IMR-90 (cell line): ENCODE results near the gene MRPS34. TPM values are rescaled to one million over a fixed set of nuclear protein-coding genes. Genes with fewer than 3 reads are reported as not detected.

ENCODE experiments used
- ATAC-seq: fragments of 200-7000 bp; cut with Tn5 transposase; 2 replicates; pipeline ENCODE4 v1.9.1; 2020; ENCODE audit warnings: low read depth, mild to moderate bottlenecking, moderate library complexity
- BruUV-seq: library from RNA; stranded (reverse); fragments of 400-500 nt; replicated peaks from 2 replicates; lab custom pipeline; 2021; lab: Mats Ljungman, UMichigan
- CTCF ChIA-PET: fragments of 300-600 bp; formaldehyde crosslinking; extraction: SDS; loops from one replicate; lab custom pipeline; 2021; ENCODE audit warnings: antibody characterized with exemption; lab: Yijun Ruan, JAX
- POLR2A ChIA-PET: fragments of 300-600 bp; sonication (Branson Sonifier 250); formaldehyde crosslinking; loops from one replicate; lab custom pipeline; 2022; ENCODE audit warnings: antibody characterized with exemption; ENCODE audit not compliant: unreplicated experiment; lab: Charles Lee
- DNase-seq: peaks from one replicate; pipeline ENCODE4 v3.0.0; 2013
- H2AFZ ChIP-seq: replicated peaks from 2 replicates; pipeline ENCODE3; 2013; ENCODE audit warnings: low read length, mild to moderate bottlenecking; ENCODE audit not compliant: poor library complexity
- H2AK5ac ChIP-seq: 2 replicates; pipeline ENCODE4 v1.6.1; 2013; ENCODE audit warnings: low read depth, low read length, inconsistent platforms
- H2AK9ac ChIP-seq: replicated peaks from 2 replicates; pipeline ENCODE3; 2013; ENCODE audit warnings: mild to moderate bottlenecking, low read depth, low read length, moderate library complexity; ENCODE audit not compliant: poor library complexity
- H2BK120ac ChIP-seq: 2 replicates; pipeline ENCODE4 v1.6.1; 2013; ENCODE audit warnings: low read depth, low read length, inconsistent platforms
- H2BK15ac ChIP-seq: 3 replicates; pipeline ENCODE4 v1.6.1; 2013; ENCODE audit warnings: low read depth, low read length, inconsistent platforms
- H2BK20ac ChIP-seq: 2 replicates; pipeline ENCODE4 v1.6.1; 2013; ENCODE audit warnings: low read depth, mild to moderate bottlenecking, inconsistent platforms, low read length, moderate library complexity
- H2BK5ac ChIP-seq: 2 replicates; pipeline ENCODE4 v1.6.1; 2013; ENCODE audit warnings: mild to moderate bottlenecking, low read depth, low read length, inconsistent platforms; ENCODE audit not compliant: poor library complexity, severe bottlenecking
- H3K14ac ChIP-seq: replicated peaks from 2 replicates; pipeline ENCODE4 v1.6.1; 2013; ENCODE audit warnings: low read depth, low read length, inconsistent platforms
- H3K18ac ChIP-seq: 2 replicates; pipeline ENCODE4 v1.6.1; 2013; ENCODE audit warnings: low read depth, low read length, control low read depth
- H3K23ac ChIP-seq: 2 replicates; pipeline ENCODE4 v1.6.1; 2013; ENCODE audit warnings: low read depth, low read length, inconsistent platforms
- H3K27ac ChIP-seq: 2 replicates; pipeline ENCODE4 v1.5.1; 2013; ENCODE audit warnings: mild to moderate bottlenecking, control low read depth, low read length; ENCODE audit not compliant: insufficient read depth
- H3K27me3 ChIP-seq: 2 replicates; pipeline ENCODE4 v1.6.1; 2013; ENCODE audit warnings: low read length; ENCODE audit not compliant: control insufficient read depth, insufficient read depth
- H3K36me3 ChIP-seq: 2 replicates; pipeline ENCODE4 v1.6.1; 2013; ENCODE audit warnings: low read length, mixed read lengths; ENCODE audit not compliant: control insufficient read depth, insufficient read depth
- H3K4ac ChIP-seq: 2 replicates; pipeline ENCODE4 v1.6.1; 2013; ENCODE audit warnings: low read depth, low read length, inconsistent platforms
- H3K4me1 ChIP-seq: 2 replicates; pipeline ENCODE4 v1.6.1; 2013; ENCODE audit warnings: low read length, mixed read lengths; ENCODE audit not compliant: control insufficient read depth, insufficient read depth
- H3K4me2 ChIP-seq: 2 replicates; pipeline ENCODE4 v1.6.1; 2013; ENCODE audit warnings: low read depth, mild to moderate bottlenecking, control low read depth, low read length, moderate library complexity
- H3K4me3 ChIP-seq: 2 replicates; pipeline ENCODE4 v1.5.1; 2013; ENCODE audit warnings: low read depth, mild to moderate bottlenecking, control low read depth, low read length, moderate library complexity; ENCODE audit not compliant: insufficient read depth
- H3K56ac ChIP-seq: 2 replicates; pipeline ENCODE4 v1.6.1; 2013; ENCODE audit warnings: low read length, inconsistent platforms; ENCODE audit not compliant: insufficient read depth; ENCODE audit errors: extremely low read depth
- H3K79me1 ChIP-seq, 2 experiments: 2 replicates each; pipeline ENCODE4 v1.6.1; 2013; ENCODE audit warnings: low read length in 2 of 2, inconsistent platforms in 1 of 2, low read depth in 1 of 2
- H3K9ac ChIP-seq: 2 replicates; pipeline ENCODE4 v1.6.1; 2013; ENCODE audit warnings: low read depth, low read length, control low read depth
- H3K9me1 ChIP-seq: 2 replicates; pipeline ENCODE4 v1.6.1; 2013; ENCODE audit warnings: low read length, inconsistent platforms; ENCODE audit not compliant: insufficient read depth
- H3K9me3 ChIP-seq: 2 replicates; pipeline ENCODE4 v1.6.1; 2013; ENCODE audit warnings: low read length; ENCODE audit not compliant: control insufficient read depth, insufficient read depth
- H4K20me1 ChIP-seq: 2 replicates; pipeline ENCODE4 v1.6.1; 2013; ENCODE audit warnings: low read length, inconsistent platforms; ENCODE audit not compliant: insufficient read depth
- H4K5ac ChIP-seq: 2 replicates; pipeline ENCODE4 v1.6.1; 2013; ENCODE audit warnings: mild to moderate bottlenecking, low read depth, low read length, control low read depth
- H4K8ac ChIP-seq, 2 experiments: 2 replicates each; pipeline ENCODE4 v1.6.1; 2013; ENCODE audit warnings: low read depth in 2 of 2, low read length in 2 of 2, control low read depth in 1 of 2, inconsistent platforms in 1 of 2
- H4K91ac ChIP-seq: 2 replicates; pipeline ENCODE4 v1.6.1; 2013; ENCODE audit warnings: low read depth, low read length, inconsistent platforms; ENCODE audit not compliant: insufficient read depth
- BHLHE40 ChIP-seq: fragments of 150-350 bp; IDR thresholded peaks from 2 replicates; pipeline ENCODE4 v1.6.1; 2016; ENCODE audit warnings: mild to moderate bottlenecking, low read depth, low read length
- CHD1 ChIP-seq: IDR thresholded peaks from 2 replicates; pipeline ENCODE4 v1.6.1; 2012; ENCODE audit warnings: low read depth, low read length, improper control_type of control experiment
- MAFK ChIP-seq: IDR thresholded peaks from 2 replicates; pipeline ENCODE4 v1.6.1; 2012; ENCODE audit warnings: low read depth, low read length, improper control_type of control experiment
- MAZ ChIP-seq: IDR thresholded peaks from 2 replicates; pipeline ENCODE4 v1.6.1; 2012; ENCODE audit warnings: low read depth, mild to moderate bottlenecking, low read length, improper control_type of control experiment, moderate library complexity, borderline replicate concordance
- MXI1 ChIP-seq: IDR thresholded peaks from 2 replicates; pipeline ENCODE4 v1.6.1; 2012; ENCODE audit warnings: low read depth, mild to moderate bottlenecking, low read length, moderate library complexity, borderline replicate concordance
- NFE2L2 ChIP-seq: fragments of 150-350 bp; IDR thresholded peaks from 2 replicates; pipeline ENCODE4 v1.6.1; 2016; ENCODE audit warnings: low read depth, mild to moderate bottlenecking, low read length
- POLR2A ChIP-seq: IDR thresholded peaks from 2 replicates; pipeline ENCODE4 v1.6.1; 2012; ENCODE audit warnings: mild to moderate bottlenecking, low read depth, low read length
- RAD21 ChIP-seq: IDR thresholded peaks from 2 replicates; pipeline ENCODE4 v1.6.1; 2012; ENCODE audit warnings: low read length, improper control_type of control experiment
- RFX5 ChIP-seq: IDR thresholded peaks from 2 replicates; pipeline ENCODE4 v1.8.0; 2012; ENCODE audit warnings: low read depth, mild to moderate bottlenecking, low read length, moderate library complexity
- SMC3 ChIP-seq: fragments of 150-350 bp; IDR thresholded peaks from 2 replicates; pipeline ENCODE4 v1.6.1; 2016; ENCODE audit warnings: low read depth, mild to moderate bottlenecking, antibody characterized with exemption, low read length, moderate library complexity
- WGBS, 2 experiments: methylation state at CpG; one replicate each; pipeline versions ENCODE4 v1.1.5 to v1.1.7; 2013; ENCODE audit warnings: missing lambda C conversion rate in 2 of 2; ENCODE audit not compliant: insufficient read length in 1 of 2; ENCODE audit errors: extremely low coverage in 2 of 2; 5-methylcytosine and 5-hydroxymethylcytosine counted together
- dilution Hi-C: fragments of 300-500 bp; cut with HindIII; formaldehyde crosslinking; loops from one replicate; pipeline ENCODE4 v1.14.3; 2018; ENCODE audit warnings: low sequenced_read_pairs; ENCODE audit not compliant: unreplicated experiment
- in situ Hi-C: fragments of 300-500 bp; cut with MboI; formaldehyde crosslinking; loops from 3 replicates; pipeline ENCODE4 v1.14.3; 2019; ENCODE audit warnings: low sequenced_read_pairs, inconsistent platforms, mixed read lengths
- intact Hi-C: fragments of 100-400 bp; cut with micrococcal nuclease; formaldehyde crosslinking; loops from 2 replicates; pipeline ENCODE4 v1.10.0; 2022
- polyA plus RNA-seq, 3 experiments: library from polyadenylated mRNA; depleted of rRNA; stranded (reverse); fragments of >200 nt; gene quantifications; 2 replicates each; pipeline ENCODE4 v1.2.3, GENCODE V29; 2012; ENCODE audit warnings: low replicate concordance in 1 of 3
- total RNA-seq: library from RNA; depleted of rRNA; stranded (reverse); fragments of >200 nt; gene quantifications from 2 replicates; pipeline ENCODE4 v1.2.3, GENCODE V29; 2012
- TF ChIP-seq, protein P1 (sequence below): conservative IDR thresholded peaks from 2 replicates; pipeline ENCODE4 v1.5.1; 2012; ENCODE audit warnings: mild to moderate bottlenecking, low read depth, low read length, improper control_type of control experiment
- TF ChIP-seq, protein P2 (sequence below): fragments of 150-350 bp; IDR thresholded peaks from 2 replicates; pipeline ENCODE4 v1.6.1; 2016; ENCODE audit warnings: low read depth, mild to moderate bottlenecking, low read length, moderate library complexity, borderline replicate concordance
- TF ChIP-seq, protein P3 (sequence below): fragments of 150-350 bp; IDR thresholded peaks from 2 replicates; pipeline ENCODE4 v1.6.1; 2017; ENCODE audit warnings: mild to moderate bottlenecking, antibody characterized with exemption, low read length, low read depth

Gene MRPS34
- total and polyA plus RNA-seq, 2 of the 4 experiments (the other 2 are of a cell fraction) = 68.5 to 80.4 TPM

DNA sequence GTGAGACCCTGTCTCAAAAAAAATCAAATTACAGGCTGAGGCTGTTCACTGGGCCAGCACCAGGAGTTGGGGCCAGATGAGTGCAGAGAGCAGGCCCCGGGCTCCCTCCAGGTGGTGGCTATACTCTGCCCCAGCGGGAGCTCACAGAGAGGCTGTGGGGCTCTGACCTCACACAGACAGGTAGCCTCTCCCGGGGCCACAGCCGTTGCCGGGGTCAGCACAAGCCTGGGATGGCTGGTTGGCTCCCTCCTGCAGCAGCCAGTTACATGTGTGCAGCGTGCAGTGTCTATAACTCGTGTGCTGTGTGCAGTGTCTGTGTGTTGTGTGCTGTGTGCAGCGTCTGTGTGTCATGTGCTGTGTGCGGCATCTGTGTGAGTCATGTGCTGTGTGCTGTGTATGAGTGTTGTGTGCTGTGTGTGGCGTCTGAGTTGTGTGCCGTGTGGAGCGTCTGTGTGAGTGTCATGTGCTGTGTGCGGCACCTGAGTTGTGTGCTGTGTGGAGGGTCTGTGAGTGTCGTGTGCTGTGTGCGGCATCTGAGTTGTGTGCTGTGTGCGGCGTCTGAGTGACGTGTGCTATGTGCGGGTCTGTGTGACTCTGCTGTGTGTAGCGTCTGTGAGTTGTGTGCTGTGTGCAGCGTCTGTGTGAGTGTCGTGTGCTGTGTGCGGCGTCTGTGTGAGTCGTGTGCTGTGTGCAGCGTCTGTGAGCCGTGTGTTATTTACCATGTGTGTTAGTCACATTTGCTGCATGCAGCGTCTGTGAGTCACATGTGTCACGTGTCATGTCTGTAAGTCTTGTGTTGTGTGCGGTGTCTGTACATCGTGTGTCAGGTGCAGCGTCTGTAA is 46.1 kb downstream of the MRPS34 start:
- H3K27me3 ChIP-seq = no peaks in the 10 kb centered on the region
- H4K5ac ChIP-seq = no peak overlapping the region
- dilution Hi-C loops (no loop called here), in situ Hi-C loops (no loop called here), intact Hi-C loops (no loop called here)
- H3K27ac ChIP-seq = no peak overlapping the region
- peaks cover 44% of the 10 kb centered on the region for H3K36me3 ChIP-seq
- no peak overlapping the region for H2AK9ac ChIP-seq
- no peak overlapping the region for H3K4me2 ChIP-seq
- no peak overlapping the region for H3K14ac ChIP-seq
- H3K56ac ChIP-seq = no peak overlapping the region
- POLR2A ChIA-PET = interaction anchor here (0.6 kb wide), 1 partner anchor 75 kb away, joined by 4 read pairs; no protein-coding TSS in a partner anchor
- H2BK5ac ChIP-seq = no peak overlapping the region
- no peak overlapping the region for H2BK15ac ChIP-seq
- H3K4me1 ChIP-seq = peaks cover 6% of the 10 kb centered on the region
- TF ChIP-seq, protein P1, sequence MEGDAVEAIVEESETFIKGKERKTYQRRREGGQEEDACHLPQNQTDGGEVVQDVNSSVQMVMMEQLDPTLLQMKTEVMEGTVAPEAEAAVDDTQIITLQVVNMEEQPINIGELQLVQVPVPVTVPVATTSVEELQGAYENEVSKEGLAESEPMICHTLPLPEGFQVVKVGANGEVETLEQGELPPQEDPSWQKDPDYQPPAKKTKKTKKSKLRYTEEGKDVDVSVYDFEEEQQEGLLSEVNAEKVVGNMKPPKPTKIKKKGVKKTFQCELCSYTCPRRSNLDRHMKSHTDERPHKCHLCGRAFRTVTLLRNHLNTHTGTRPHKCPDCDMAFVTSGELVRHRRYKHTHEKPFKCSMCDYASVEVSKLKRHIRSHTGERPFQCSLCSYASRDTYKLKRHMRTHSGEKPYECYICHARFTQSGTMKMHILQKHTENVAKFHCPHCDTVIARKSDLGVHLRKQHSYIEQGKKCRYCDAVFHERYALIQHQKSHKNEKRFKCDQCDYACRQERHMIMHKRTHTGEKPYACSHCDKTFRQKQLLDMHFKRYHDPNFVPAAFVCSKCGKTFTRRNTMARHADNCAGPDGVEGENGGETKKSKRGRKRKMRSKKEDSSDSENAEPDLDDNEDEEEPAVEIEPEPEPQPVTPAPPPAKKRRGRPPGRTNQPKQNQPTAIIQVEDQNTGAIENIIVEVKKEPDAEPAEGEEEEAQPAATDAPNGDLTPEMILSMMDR = no peak
- no peak for TF ChIP-seq RAD21
- TF ChIP-seq NFE2L2 = no peak
- no peak for TF ChIP-seq MAZ
- no peak for TF ChIP-seq CHD1
- TF ChIP-seq MXI1 = no peak
- no peak for TF ChIP-seq RFX5
- TF ChIP-seq, protein P2, sequence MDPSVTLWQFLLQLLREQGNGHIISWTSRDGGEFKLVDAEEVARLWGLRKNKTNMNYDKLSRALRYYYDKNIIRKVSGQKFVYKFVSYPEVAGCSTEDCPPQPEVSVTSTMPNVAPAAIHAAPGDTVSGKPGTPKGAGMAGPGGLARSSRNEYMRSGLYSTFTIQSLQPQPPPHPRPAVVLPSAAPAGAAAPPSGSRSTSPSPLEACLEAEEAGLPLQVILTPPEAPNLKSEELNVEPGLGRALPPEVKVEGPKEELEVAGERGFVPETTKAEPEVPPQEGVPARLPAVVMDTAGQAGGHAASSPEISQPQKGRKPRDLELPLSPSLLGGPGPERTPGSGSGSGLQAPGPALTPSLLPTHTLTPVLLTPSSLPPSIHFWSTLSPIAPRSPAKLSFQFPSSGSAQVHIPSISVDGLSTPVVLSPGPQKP = no peak
- TF ChIP-seq MAFK = no peak
- no peak for TF ChIP-seq BHLHE40
- TF ChIP-seq POLR2A = no peak
- TF ChIP-seq, protein P3, sequence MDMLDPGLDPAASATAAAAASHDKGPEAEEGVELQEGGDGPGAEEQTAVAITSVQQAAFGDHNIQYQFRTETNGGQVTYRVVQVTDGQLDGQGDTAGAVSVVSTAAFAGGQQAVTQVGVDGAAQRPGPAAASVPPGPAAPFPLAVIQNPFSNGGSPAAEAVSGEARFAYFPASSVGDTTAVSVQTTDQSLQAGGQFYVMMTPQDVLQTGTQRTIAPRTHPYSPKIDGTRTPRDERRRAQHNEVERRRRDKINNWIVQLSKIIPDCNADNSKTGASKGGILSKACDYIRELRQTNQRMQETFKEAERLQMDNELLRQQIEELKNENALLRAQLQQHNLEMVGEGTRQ = no peak
- TF ChIP-seq SMC3 = no peak
- H4K20me1 ChIP-seq = peaks cover 38% of the 10 kb centered on the region
- no peak overlapping the region for H3K4me3 ChIP-seq
- BruUV-seq = no TSS peak
- no peak overlapping the region for H2AFZ ChIP-seq
- peaks cover 8% of the 10 kb centered on the region for H3K9me1 ChIP-seq
- H3K9me3 ChIP-seq = no peaks in the 10 kb centered on the region
- no peak overlapping the region for H2AK5ac ChIP-seq
- H3K79me1 ChIP-seq = peaks cover 21 to 52% of the 10 kb centered on the region in 2 experiments
- H4K91ac ChIP-seq = no peak overlapping the region
- no peak overlapping the region for H3K9ac ChIP-seq
- H2BK20ac ChIP-seq = no peak overlapping the region
- WGBS, 2 experiments = 99% methylated on average over 17 of the region's 32 CpGs; no CpG with 5 or more reads in 1 of the 2 experiments
- no peak overlapping the region for H2BK120ac ChIP-seq
- CTCF ChIA-PET = no interaction called here
- no peak overlapping the region for H3K23ac ChIP-seq
- no peak overlapping the region for H3K4ac ChIP-seq
- ATAC-seq = no peak
- H3K18ac ChIP-seq = no peak overlapping the region
- no peak for DNase-seq
- no peak overlapping the region for H4K8ac ChIP-seq
